ENCODE data around the gene SPRED2.

Gene SPRED2

DNA sequence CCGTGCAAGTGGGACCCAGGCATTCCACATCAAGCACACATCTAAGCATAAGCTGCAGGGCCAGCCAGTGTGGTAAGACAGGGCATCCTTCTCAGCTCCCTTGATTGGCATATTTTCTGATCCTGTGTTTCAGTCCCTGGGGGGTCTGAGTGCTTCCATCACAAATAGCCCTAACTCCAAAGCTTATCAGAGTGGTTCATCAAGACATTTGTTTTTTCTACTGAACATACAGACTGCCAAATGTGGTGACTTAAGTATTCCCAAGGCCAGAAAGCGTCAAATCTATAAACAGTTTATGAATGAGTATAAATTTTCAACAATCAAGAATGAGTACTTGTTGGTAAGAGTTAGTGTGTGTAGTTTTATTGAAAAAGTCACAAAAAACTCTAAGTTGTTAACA lies 18.8 kb downstream of the SPRED2 start:
- peaks cover 6% of the 10 kb centered on the region for H3K36me3 Mint-ChIP-seq (ENCODE audit: low read depth)
- peaks cover 20% of the 10 kb centered on the region for H3K4me1 Mint-ChIP-seq (ENCODE audit: low read depth)
- no peak overlapping the region for H3K4me3 Mint-ChIP-seq
- H3K9me3 Mint-ChIP-seq: no peaks in the 10 kb centered on the region
- peaks cover 4% of the 10 kb centered on the region for H3K27me3 Mint-ChIP-seq (ENCODE audit: low read depth)
- H3K27ac Mint-ChIP-seq: no peak overlapping the region

DNA sequence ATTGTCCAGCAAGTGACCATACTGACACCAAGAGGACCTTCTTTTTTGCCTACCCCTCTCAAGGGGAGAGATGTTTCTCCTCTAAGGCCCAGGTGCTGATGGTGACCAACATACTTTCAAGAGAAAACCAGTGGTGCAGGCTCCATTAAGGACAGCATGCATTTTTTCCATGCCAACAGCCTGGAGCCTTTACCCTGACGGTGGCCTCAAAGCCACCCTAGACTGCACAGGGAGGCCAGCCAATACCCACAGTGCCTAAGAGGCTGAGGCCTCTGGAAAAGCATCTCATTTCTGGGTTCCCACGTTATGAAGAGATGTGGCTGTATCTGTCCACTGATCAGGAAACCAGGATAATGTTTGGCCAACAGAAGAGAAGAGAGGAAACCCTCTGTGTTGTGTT lies 19.3 kb downstream of the SPRED2 start:
- no peak overlapping the region for H3K4me3 Mint-ChIP-seq
- no peaks in the 10 kb centered on the region for H3K9me3 Mint-ChIP-seq
- no peak overlapping the region for H3K27ac Mint-ChIP-seq
- peaks cover 18% of the 10 kb centered on the region for H3K4me1 Mint-ChIP-seq (ENCODE audit: low read depth)
- H3K36me3 Mint-ChIP-seq (ENCODE audit: low read depth): peaks cover 6% of the 10 kb centered on the region
- H3K27me3 Mint-ChIP-seq (ENCODE audit: low read depth): peaks cover 4% of the 10 kb centered on the region

DNA sequence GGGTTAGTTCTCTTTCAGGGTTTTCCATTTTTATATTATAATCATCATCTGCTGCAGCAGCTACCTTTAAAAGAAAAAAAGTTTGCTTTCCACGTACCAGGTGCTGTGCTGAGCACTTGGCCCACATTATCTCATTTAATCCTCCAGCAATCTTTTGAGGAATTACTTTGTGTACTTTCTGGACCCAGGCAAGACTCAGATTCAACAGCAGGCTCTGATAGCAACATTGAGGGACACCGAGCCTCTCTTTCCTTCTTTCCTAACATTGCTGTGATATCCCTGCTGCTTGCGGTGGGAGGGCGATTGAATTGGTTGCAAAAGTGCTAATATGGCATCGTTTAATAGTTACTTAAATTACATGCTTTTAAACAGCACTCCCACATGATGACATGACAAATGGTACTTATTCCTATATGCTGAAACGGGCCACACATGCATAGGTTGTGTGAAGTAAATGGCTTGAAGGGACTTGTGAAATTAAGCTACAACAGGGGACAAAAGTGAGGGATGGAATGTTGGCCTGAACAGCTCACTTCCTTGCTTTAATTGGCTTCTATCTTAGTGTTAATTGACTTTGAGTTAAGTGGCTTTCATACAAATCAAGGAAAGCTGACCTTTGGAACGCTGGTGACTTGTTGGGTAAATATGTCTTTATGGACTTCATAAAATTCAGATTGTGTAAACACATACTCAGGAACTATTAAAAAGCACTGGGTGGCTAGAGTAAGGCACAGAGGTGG lies 21.2 kb downstream of the SPRED2 start:
- H3K4me3 Mint-ChIP-seq: no peak overlapping the region
- peaks cover 4% of the 10 kb centered on the region for H3K36me3 Mint-ChIP-seq (ENCODE audit: low read depth)

DNA sequence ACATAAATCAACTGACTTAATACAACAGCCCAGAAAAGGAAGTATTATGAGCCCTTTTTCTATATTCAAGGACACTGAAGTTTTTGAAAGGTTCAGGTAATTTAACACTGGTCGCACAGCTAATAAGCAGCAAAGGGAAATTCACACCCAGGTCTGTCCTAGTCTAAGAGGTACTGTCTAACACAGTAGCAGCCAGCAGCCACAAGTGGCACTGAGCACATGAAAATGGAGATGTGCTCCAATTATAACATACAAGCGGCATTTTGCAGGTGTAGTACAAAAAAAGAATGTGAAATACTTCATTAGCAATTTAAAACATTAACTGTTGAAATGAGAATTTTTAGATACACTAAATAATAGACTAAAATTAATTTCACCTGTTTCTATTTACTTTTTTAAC lies 23.4 kb downstream of the SPRED2 start:
- Mint-ChIP-seq H3K36me3 (ENCODE audit: low read depth) (peaks cover 2% of the 10 kb centered on the region), H3K27ac (no peak overlapping the region), H3K9me3 (no peaks in the 10 kb centered on the region), H3K4me3 (no peak overlapping the region), H3K27me3 (ENCODE audit: low read depth) (peaks cover 4% of the 10 kb centered on the region), H3K4me1 (ENCODE audit: low read depth) (peaks cover 18% of the 10 kb centered on the region)

More for the DNA sequence above, 21.2 kb downstream of the SPRED2 start:
- Mint-ChIP-seq H3K27ac (no peak overlapping the region), H3K4me1 (ENCODE audit: low read depth) (peaks cover 18% of the 10 kb centered on the region), H3K9me3 (no peaks in the 10 kb centered on the region), H3K27me3 (ENCODE audit: low read depth) (peaks cover 4% of the 10 kb centered on the region)

DNA sequence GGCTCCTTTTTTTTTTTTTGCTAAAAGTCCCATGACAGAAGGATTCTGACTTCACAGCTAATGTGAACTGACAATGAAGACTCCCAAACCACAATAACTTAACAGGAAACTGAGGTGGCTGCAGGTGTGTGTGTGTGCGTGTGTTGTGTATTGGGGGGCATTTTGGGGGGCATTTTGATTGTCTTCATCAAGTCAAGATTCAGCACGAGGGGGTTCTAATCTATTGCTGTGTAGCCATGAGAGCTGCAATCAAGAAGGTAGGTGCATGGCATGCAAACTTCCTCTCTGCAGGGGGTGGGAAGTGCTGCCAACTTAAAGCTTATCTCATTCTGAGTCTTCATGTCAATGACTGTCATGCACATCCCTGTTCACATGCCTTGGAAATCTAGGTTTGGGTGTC lies 25.2 kb downstream of the SPRED2 start:
- no peak overlapping the region for H3K4me3 Mint-ChIP-seq
- no peaks in the 10 kb centered on the region for H3K9me3 Mint-ChIP-seq
- no peaks in the 10 kb centered on the region for H3K36me3 Mint-ChIP-seq (ENCODE audit: low read depth)
- H3K27me3 Mint-ChIP-seq (ENCODE audit: low read depth): peaks cover 4% of the 10 kb centered on the region
- peaks cover 18% of the 10 kb centered on the region for H3K4me1 Mint-ChIP-seq (ENCODE audit: low read depth)
- no peak overlapping the region for H3K27ac Mint-ChIP-seq

DNA sequence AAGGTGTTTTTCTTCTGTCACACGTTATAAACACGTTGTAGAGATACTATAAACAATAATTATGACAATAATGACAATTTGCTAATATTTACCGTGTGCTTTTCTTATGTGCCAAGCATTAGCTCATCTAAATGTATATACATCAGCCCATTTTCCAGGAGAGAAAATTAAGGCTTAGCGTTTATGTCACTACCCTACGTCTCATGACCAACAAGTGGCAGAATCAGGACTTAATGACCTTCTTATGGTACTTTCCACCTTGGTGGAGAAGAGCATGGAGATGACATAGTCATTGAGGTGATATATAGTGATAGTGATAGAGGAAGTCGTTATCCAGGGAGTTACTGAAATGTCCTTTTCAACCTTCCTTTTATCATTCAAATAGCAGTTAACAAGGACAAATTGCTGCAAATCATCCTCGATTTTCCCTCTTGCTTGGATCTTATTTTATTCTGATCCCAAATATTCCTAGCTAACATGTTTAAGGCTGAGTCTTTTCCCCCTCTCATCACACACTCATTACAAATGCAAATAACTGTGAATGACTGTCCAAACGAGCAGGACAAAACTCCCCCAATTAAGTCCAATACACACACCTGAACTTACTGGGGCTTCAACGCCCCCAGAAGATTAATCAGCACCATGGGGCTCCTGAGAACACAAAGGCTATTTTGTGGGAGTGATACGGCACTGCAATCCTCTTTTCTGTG lies 27.3 kb downstream of the SPRED2 start:
- Mint-ChIP-seq H3K9me3 (no peaks in the 10 kb centered on the region), H3K4me3 (no peak overlapping the region), H3K36me3 (ENCODE audit: low read depth) (no peaks in the 10 kb centered on the region), H3K4me1 (ENCODE audit: low read depth) (peaks cover 19% of the 10 kb centered on the region), H3K27ac (no peak overlapping the region), H3K27me3 (ENCODE audit: low read depth) (peaks cover 4% of the 10 kb centered on the region)

DNA sequence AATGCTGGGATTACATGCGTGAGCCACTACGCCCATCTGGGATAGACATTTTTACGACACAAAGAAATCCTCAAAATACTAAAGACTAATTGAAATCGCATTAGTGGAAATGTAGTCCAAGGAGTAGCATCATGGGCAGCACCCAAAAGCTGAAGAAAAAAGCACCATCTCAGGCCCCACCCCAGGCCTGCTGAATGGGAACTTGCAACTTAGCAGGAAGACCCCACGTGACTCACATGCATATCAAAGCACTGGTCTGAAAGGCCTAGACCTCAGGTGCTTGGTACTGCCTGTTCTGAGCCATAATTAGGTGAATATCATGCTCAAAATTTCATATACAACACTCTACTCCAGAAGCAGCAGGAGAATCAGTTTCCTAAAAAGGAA lies 28.9 kb downstream of the SPRED2 start:
- Mint-ChIP-seq H3K27me3 (ENCODE audit: low read depth) (no peaks in the 10 kb centered on the region), H3K4me3 (no peak overlapping the region), H3K9me3 (no peaks in the 10 kb centered on the region), H3K4me1 (ENCODE audit: low read depth) (peaks cover 16% of the 10 kb centered on the region), H3K36me3 (ENCODE audit: low read depth) (no peaks in the 10 kb centered on the region), H3K27ac (no peak overlapping the region)

DNA sequence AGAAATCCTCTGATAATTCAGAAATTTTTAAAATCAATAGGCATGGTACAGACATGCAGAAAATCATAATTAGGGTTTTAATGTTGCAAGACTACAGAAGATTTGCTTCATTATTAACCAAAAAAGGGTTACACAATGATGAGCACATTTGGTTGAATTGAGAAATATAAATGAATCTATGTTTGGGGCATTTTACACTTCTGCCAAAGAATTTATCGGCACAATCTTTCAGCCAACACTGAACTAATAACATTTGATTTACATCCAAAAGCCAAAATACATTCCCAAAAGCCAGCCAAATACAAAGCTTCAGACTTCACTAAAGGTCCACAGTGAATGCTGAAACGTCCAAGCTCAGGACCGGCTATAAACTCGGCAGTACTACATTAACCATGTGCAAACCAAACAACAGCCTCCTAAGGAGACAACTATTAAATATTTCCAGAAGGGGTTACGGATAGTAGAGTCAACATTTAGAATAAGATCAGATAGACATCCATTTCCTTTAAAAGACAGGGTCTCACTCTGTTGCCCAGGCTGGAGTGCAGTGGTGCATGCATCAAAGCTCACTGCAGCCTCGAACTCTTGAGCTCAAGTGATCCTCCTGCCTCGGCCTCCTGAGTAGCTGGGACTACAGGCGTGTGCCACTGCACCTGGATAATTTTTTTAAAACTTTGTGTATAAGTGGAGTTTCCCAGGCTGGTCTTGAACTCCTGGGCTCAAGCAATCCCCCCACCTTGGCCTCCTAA lies 29.4 kb downstream of the SPRED2 start:
- H3K27ac Mint-ChIP-seq: no peak overlapping the region
- peaks cover 19% of the 10 kb centered on the region for H3K4me1 Mint-ChIP-seq (ENCODE audit: low read depth)
- H3K9me3 Mint-ChIP-seq: no peaks in the 10 kb centered on the region
- H3K27me3 Mint-ChIP-seq (ENCODE audit: low read depth): no peaks in the 10 kb centered on the region
- H3K36me3 Mint-ChIP-seq (ENCODE audit: low read depth): peaks cover 5% of the 10 kb centered on the region
- H3K4me3 Mint-ChIP-seq: no peak overlapping the region

DNA sequence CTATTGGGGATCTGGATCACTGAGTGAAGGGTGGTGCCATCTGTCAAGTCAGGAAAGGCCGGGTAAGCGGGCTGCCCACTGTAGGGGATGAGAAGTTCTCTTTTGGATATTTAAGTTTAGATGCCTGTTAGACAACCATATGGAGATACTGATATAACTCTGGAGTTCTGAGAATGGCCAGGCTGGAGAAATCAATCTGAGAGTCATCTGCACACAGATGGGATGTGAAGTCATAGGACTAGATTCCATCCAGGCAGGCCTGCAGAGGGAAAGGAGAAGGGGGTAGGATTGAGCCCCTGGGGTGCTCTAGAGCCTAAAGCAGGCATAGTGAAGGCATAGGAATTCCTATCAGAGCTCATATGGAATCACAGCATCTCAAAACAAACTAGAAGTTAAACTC lies 30.1 kb downstream of the SPRED2 start:
- Mint-ChIP-seq H3K4me1 (ENCODE audit: low read depth) (peaks cover 19% of the 10 kb centered on the region), H3K27ac (no peak overlapping the region), H3K27me3 (ENCODE audit: low read depth) (peaks cover 2% of the 10 kb centered on the region), H3K4me3 (no peak overlapping the region), H3K9me3 (no peaks in the 10 kb centered on the region), H3K36me3 (ENCODE audit: low read depth) (peaks cover 6% of the 10 kb centered on the region)

DNA sequence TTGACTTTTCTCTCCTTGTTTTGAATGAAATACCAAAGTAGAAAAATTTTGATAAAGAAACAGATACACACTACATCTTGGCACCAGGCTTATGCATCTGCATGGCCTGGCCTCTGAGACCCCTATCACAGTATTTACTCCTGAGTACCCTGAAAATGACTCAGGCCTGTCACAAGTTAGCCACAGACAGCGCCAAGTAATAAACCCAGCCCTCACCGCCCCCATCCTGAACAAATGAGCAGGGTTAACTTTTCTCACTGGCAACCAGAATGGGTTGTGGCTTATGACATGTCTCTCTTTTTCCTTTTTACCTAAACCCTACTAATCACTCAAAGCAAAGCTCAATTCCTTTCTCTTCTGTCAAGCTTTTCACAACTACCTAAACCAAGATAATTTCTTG lies 35.3 kb downstream of the SPRED2 start:
- Mint-ChIP-seq H3K36me3 (ENCODE audit: low read depth) (peaks cover 7% of the 10 kb centered on the region), H3K4me1 (ENCODE audit: low read depth) (peaks cover 31% of the 10 kb centered on the region), H3K27me3 (ENCODE audit: low read depth) (peaks cover 3% of the 10 kb centered on the region), H3K9me3 (no peaks in the 10 kb centered on the region), H3K4me3 (no peak overlapping the region), H3K27ac (peak overlapping the region; percentile 13)

DNA sequence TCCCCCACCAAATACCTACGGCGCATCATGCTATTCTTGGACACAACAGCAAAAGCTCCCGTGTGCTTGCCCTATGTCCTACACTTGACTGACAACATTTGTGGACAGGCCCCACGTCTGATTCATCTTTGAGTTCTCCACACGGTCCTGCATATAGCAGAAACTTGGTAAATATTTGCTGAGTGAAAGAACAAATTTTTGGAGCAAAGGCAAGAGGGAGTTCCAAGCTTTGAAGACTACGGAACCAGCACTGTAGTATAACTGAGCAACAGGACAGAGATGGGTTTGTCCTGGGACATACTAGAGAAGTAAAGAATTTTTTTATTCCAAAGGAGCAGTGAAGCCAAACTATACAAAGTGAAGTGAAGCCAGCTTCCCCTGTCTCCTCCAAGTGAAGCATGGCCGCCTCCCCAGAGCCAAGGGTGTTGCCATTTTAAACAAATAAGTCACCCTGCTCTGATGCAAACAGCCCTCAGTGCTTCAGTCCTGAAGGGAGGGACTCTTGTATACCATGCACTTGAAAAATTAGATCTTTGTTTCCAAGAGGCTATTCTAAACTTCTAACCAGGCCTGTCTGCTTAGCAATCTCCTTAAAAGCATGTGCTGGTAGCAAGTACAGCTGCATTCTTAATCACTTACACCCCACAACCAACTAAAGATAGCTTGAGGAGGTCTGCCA lies 35.9 kb downstream of the SPRED2 start:
- peaks cover 3% of the 10 kb centered on the region for H3K27me3 Mint-ChIP-seq (ENCODE audit: low read depth)
- H3K9me3 Mint-ChIP-seq: no peaks in the 10 kb centered on the region
- H3K36me3 Mint-ChIP-seq (ENCODE audit: low read depth): peaks cover 7% of the 10 kb centered on the region
- H3K4me1 Mint-ChIP-seq (ENCODE audit: low read depth): peaks cover 31% of the 10 kb centered on the region
- no peak overlapping the region for H3K4me3 Mint-ChIP-seq
- H3K27ac Mint-ChIP-seq: peak overlapping the region; percentile 33

DNA sequence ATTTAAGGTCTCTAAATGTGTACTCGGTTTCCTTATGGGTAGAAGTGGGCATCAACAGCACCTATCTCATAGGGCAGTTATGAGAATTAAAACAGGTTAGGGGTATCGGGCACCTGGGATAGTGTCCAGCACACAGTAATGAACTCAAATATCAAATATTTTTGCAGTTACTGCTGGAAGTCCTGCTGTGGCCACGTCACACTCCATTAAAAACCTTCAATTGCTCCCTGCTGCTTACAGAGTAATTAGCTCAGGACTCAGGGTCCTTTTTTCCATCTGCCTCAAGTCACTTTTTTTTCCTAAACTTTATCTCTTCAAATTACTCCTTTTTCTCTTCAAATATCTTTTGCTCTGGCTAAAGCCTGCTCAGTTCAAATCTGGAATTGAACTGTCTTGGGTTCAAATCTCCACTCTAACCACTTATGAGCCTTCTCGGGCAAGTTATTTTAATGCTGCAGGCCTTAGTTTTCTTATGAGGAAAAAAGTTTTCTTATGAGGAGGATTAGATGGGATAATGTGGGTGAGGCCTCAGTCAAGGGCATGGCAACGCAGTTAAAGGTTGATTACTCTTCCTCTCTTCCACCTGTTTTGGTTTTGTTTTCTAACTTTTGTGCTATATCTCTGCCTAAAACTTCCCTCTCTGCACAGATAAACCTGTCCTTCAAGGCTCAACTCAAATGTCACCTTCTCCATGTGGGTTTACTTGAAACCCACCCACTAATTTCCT lies 36.6 kb downstream of the SPRED2 start:
- Mint-ChIP-seq H3K4me3 (no peak overlapping the region), H3K27ac (peak overlapping the region; percentile 33), H3K27me3 (ENCODE audit: low read depth) (peaks cover 3% of the 10 kb centered on the region), H3K36me3 (ENCODE audit: low read depth) (peaks cover 7% of the 10 kb centered on the region), H3K4me1 (ENCODE audit: low read depth) (peaks cover 31% of the 10 kb centered on the region), H3K9me3 (no peaks in the 10 kb centered on the region)

DNA sequence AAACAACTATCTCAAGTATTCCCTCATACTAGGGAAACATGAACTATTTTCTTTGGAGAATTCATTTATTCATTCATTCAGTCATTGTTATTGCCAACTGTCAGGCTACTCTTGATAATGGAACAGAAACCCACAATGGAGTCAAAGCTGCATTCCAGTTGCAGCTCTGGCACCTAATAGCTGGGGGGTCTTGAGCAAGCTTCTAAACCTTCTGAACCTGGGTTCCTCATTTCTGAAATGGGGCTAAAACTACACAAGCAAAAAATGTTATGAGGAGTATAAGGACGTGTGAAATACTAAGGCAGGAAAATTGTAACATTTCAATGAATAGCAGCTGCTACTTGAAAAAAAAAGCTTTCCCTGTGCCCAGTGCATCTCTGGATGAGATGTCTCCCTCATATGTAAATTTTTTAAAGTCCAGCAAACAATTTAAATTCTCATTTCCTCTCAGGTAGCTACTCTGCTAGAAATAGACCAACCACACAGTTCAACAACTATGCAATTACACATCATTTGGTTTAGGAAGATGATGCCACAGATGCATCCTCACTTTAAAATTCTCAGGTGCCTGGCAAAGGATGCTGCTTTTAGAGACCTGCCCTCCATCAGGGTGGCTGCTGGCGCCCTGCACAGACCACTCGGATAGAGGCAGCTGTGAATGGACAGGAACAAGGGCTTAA lies 38.5 kb downstream of the SPRED2 start:
- Mint-ChIP-seq H3K4me3 (no peak overlapping the region), H3K36me3 (ENCODE audit: low read depth) (peaks cover 7% of the 10 kb centered on the region), H3K4me1 (ENCODE audit: low read depth) (peaks cover 44% of the 10 kb centered on the region), H3K9me3 (no peaks in the 10 kb centered on the region), H3K27me3 (ENCODE audit: low read depth) (peaks cover 3% of the 10 kb centered on the region), H3K27ac (no peak overlapping the region)

Measured in T-helper 1 cell treated with Interleukin-12 subunit alpha and Interleukin-12 subunit beta and Interleukin-4 antibody, amounts not matched to agents 30 μg/mL and 1 μg/mL, for 36 hours (primary cell).